ENCODE results near the gene CNTNAP2. TPM values are rescaled to one million over a fixed set of nuclear protein-coding genes. Genes with fewer than 3 reads are reported as not detected.

Gene CNTNAP2
- total and polyA plus RNA-seq, 2 experiments from 2014 or later = not detected

- in situ Hi-C loops (cut with MboI) = no loop called here
- Histone ChIP-seq H4K20me1 (ENCODE audit: insufficient read depth) (no peaks in the 10 kb centered on the region), H3F3A (ENCODE audit: insufficient read depth) (no peaks in the 10 kb centered on the region), H3K9me2 (ENCODE audit: insufficient read depth) (no peaks in the 10 kb centered on the region), H2AFZ (no peak overlapping the region), H3K27me3 (replicated peaks; ENCODE audit: insufficient read depth) (no peaks in the 10 kb centered on the region), H3K4me3 (no peak overlapping the region), H3K79me2 (ENCODE audit: insufficient read depth) (no peaks in the 10 kb centered on the region), H3K4me1 (ENCODE audit: insufficient read depth) (no peaks in the 10 kb centered on the region), H3K36me3 (ENCODE audit: low read depth) (no peaks in the 10 kb centered on the region), H3K9ac (no peak overlapping the region), H3K27ac (no peak overlapping the region), H3K9me3 (ENCODE audit: low read depth) (no peaks in the 10 kb centered on the region), H3K4me2 (ENCODE audit: unreplicated experiment) (no peak overlapping the region)
- 35 to 38% methylated on average over 9 of the region's 9 CpGs for WGBS, 2 experiments (ENCODE audit: low coverage in 1 of 2, low lambda C conversion rate in 2 of 2, missing lambda C conversion rate in 2 of 2)
- DNase-seq = no peak
- TF ChIP-seq EZH2phosphoT487 (IDR thresholded peaks at IDR 0.05; ENCODE audit: insufficient read depth, low read depth) (no peak), EZH2 (IDR thresholded peaks at IDR 0.05; ENCODE audit: insufficient read depth, poor library complexity, severe bottlenecking) (no peak)
Observed at GRCh38 chr7:148367731-148368475, 2251.3 kb downstream of the CNTNAP2 start.

GRCh38 chr7:148368562-148368961, 2252.0 kb downstream of the CNTNAP2 start:
- H2AFZ ChIP-seq = no peak overlapping the region
- DNase-seq = no peak
- in situ Hi-C loops (cut with MboI) = no loop called here
- H3K9me2 ChIP-seq (ENCODE audit: insufficient read depth) = no peaks in the 10 kb centered on the region
- H3K27ac ChIP-seq = no peak overlapping the region
- no peak overlapping the region for H3K4me2 ChIP-seq (ENCODE audit: unreplicated experiment)
- WGBS, 2 experiments (ENCODE audit: low coverage in 1 of 2, low lambda C conversion rate in 2 of 2, missing lambda C conversion rate in 2 of 2) = 24 to 26% methylated on average over 10 of the region's 10 CpGs
- no peaks in the 10 kb centered on the region for H3K36me3 ChIP-seq (ENCODE audit: low read depth)
- TF ChIP-seq EZH2 (IDR thresholded peaks at IDR 0.05; ENCODE audit: insufficient read depth, poor library complexity, severe bottlenecking) (no peak), EZH2phosphoT487 (IDR thresholded peaks at IDR 0.05; ENCODE audit: insufficient read depth, low read depth) (no peak)
- H3K79me2 ChIP-seq (ENCODE audit: insufficient read depth) = no peaks in the 10 kb centered on the region
- no peak overlapping the region for H3K4me3 ChIP-seq
- H3K4me1 ChIP-seq (ENCODE audit: insufficient read depth) = no peaks in the 10 kb centered on the region
- H3K9me3 ChIP-seq (ENCODE audit: low read depth) = no peaks in the 10 kb centered on the region
- H3K27me3 ChIP-seq (replicated peaks; ENCODE audit: insufficient read depth) = no peaks in the 10 kb centered on the region
- no peak overlapping the region for H3K9ac ChIP-seq
- no peaks in the 10 kb centered on the region for H4K20me1 ChIP-seq (ENCODE audit: insufficient read depth)
- no peaks in the 10 kb centered on the region for H3F3A ChIP-seq (ENCODE audit: insufficient read depth)

DNA sequence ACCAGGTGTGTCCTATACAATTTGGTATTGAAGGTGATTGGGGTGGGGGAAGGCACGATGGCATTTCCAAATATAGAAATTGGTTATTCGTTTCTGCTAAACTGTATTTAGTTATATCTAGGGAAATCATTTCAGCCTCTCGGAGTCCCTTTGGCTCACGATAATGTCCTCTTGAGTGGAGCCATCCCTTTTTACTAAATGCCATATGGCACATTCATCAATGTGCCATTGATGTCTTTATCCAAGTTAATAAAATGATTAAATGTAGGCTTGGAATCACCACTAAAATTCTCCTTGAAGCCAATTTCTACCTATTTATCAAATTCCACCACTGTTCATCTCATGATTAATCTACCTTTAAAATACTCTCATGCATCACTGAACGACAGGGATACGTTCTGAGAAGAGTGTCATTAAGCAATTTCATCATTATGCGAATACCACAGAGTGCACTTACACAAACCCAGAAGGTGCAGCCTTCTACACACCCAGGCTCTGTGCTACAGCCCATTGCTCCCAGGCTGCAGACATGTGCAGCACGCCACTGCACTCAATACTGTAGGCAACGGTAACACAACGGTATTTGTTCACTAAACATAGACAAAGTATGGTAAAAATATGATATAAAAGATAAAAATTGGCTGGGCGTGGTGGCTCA, 2254.8 kb downstream of the CNTNAP2 start:
- Histone ChIP-seq H3K27me3 (replicated peaks; ENCODE audit: insufficient read depth) (no peaks in the 10 kb centered on the region), H3K9me2 (ENCODE audit: insufficient read depth) (no peaks in the 10 kb centered on the region), H4K20me1 (ENCODE audit: insufficient read depth) (no peaks in the 10 kb centered on the region), H3K4me3 (no peak overlapping the region), H3K79me2 (ENCODE audit: insufficient read depth) (no peaks in the 10 kb centered on the region), H3F3A (ENCODE audit: insufficient read depth) (no peaks in the 10 kb centered on the region), H3K9ac (no peak overlapping the region), H3K4me1 (ENCODE audit: insufficient read depth) (no peaks in the 10 kb centered on the region), H3K9me3 (ENCODE audit: low read depth) (no peaks in the 10 kb centered on the region), H2AFZ (no peak overlapping the region), H3K27ac (no peak overlapping the region), H3K4me2 (ENCODE audit: unreplicated experiment) (no peak overlapping the region), H3K36me3 (ENCODE audit: low read depth) (no peaks in the 10 kb centered on the region)
- TF ChIP-seq EZH2phosphoT487 (IDR thresholded peaks at IDR 0.05; ENCODE audit: insufficient read depth, low read depth) (no peak), EZH2 (IDR thresholded peaks at IDR 0.05; ENCODE audit: insufficient read depth, poor library complexity, severe bottlenecking) (no peak)
- WGBS, 2 experiments (ENCODE audit: low coverage in 1 of 2, low lambda C conversion rate in 2 of 2, missing lambda C conversion rate in 2 of 2) = 37 to 39% methylated on average over 11 of the region's 11 CpGs
- DNase-seq = no peak
- in situ Hi-C loops (cut with MboI) = no loop called here

- Histone ChIP-seq H3K9me3 (ENCODE audit: low read depth) (no peaks in the 10 kb centered on the region), H3F3A (ENCODE audit: insufficient read depth) (no peaks in the 10 kb centered on the region), H3K27ac (no peak overlapping the region), H3K27me3 (replicated peaks; ENCODE audit: insufficient read depth) (no peaks in the 10 kb centered on the region), H3K9ac (no peak overlapping the region), H2AFZ (no peak overlapping the region), H3K4me3 (no peak overlapping the region), H3K36me3 (ENCODE audit: low read depth) (no peaks in the 10 kb centered on the region), H4K20me1 (ENCODE audit: insufficient read depth) (no peaks in the 10 kb centered on the region), H3K79me2 (ENCODE audit: insufficient read depth) (no peaks in the 10 kb centered on the region), H3K4me1 (ENCODE audit: insufficient read depth) (no peaks in the 10 kb centered on the region), H3K4me2 (ENCODE audit: unreplicated experiment) (no peak overlapping the region), H3K9me2 (ENCODE audit: insufficient read depth) (no peaks in the 10 kb centered on the region)
- TF ChIP-seq EZH2phosphoT487 (IDR thresholded peaks at IDR 0.05; ENCODE audit: insufficient read depth, low read depth) (no peak), EZH2 (IDR thresholded peaks at IDR 0.05; ENCODE audit: insufficient read depth, poor library complexity, severe bottlenecking) (no peak)
- WGBS, 2 experiments (ENCODE audit: low coverage in 1 of 2, low lambda C conversion rate in 2 of 2, missing lambda C conversion rate in 2 of 2) = 8% methylated on average over 7 of the region's 7 CpGs
- DNase-seq = no peak
- in situ Hi-C loops (cut with MboI) = no loop called here
Observed at GRCh38 chr7:148374396-148375259, 2258.0 kb downstream of the CNTNAP2 start.

Data from GM23248 (cell line).